Esophagus squamous epithelium (tissue), 4 donors: ENCODE results near the gene MTAP.

ENCODE experiments used
- CTCF ChIP-seq, 6 experiments: fragments of 450-650 bp in 4 of 6; fragments of 200-600 bp in 2 of 6; sonication (generic) in 2 of 6; IDR thresholded peaks; one replicate each; pipeline ENCODE4 v1.5.1; 2016 to 2019; ENCODE audit warnings: antibody characterized with exemption in 6 of 6, mild to moderate bottlenecking in 4 of 6, moderate library complexity in 4 of 6
- POLR2A ChIP-seq, 4 donors: fragments of 450-650 bp; IDR thresholded peaks; one replicate each; pipeline ENCODE4 v1.6.1; 2017; ENCODE audit warnings: antibody characterized with exemption in 4 of 4, mild to moderate bottlenecking in 4 of 4, moderate library complexity in 3 of 4

DNA sequence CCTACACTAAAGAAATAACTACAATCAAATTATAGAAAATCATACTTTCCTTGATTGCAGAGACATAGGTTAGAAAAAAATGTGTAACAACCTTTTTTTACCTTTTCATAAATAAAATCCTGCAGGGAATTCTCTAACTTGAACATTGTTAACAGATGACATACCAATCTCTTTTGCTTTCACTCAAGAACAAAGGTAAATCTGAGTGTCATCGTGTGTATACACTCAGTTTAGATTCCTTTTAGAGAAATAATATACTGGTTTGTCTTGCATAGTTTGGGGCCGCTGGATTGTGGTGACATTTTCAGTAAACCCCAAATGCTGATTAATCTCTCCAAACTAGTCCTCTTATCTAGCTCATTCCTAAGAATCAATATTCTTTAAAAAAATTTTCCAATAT, 20.8 kb upstream of the MTAP start:
- no peak for TF ChIP-seq CTCF (IDR thresholded peaks at IDR 0.05)
- TF ChIP-seq POLR2A (IDR thresholded peaks at IDR 0.05): no peak
